HG02870 (cell line): ENCODE results near the gene JAKMIP2.
A peak's percentile ranks its signal among the peaks of the same experiment; 100 is the strongest.
"Not testable (repeated sequence)": the region's sequence is repeated elsewhere in the genome, so short reads cannot be mapped to it uniquely, and the experiment has no call there.

Experiments
- ATAC-seq: cut with Tn5 transposase; IDR thresholded peaks from one replicate; pipeline ENCODE4 v1.9.1; 2021; ENCODE audit warnings: mild to moderate bottlenecking, moderate library complexity; ENCODE audit not compliant: unreplicated experiment

Gene JAKMIP2

GRCh38 chr5:147564124-147564486 is 218.4 kb downstream of the JAKMIP2 start:
- no peak for ATAC-seq

DNA sequence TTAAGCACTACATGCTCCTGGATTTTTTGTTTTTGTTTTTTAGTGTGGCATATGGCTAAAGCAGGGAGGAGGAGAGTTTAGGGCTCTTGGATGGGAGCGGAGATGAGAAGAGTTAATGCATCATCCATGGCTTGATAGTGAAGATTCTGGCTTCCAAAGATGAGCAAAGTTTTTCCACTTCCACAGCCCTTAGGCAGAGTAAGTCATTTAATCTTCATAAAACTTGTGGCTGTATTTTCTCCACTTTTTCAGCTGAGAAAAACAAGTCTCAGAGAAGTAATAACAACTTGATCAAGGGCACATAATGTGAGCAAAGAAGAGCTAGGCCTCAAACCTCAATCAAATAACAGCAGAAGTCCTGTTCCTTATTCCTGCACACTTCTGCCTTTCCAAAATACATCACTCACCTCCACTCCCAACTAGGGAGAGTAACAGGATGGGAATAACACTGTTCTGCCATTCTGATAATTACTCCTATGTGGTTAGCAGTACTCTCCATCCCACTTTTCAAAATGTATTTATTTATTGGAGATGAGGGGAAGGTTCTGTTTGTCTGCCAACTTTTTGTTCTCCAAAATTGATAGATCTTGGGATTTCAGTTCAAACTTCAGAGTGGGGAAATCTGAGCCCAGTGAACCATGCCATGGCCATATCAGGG is 218.9 kb downstream of the JAKMIP2 start:
- ATAC-seq, result no peak

DNA sequence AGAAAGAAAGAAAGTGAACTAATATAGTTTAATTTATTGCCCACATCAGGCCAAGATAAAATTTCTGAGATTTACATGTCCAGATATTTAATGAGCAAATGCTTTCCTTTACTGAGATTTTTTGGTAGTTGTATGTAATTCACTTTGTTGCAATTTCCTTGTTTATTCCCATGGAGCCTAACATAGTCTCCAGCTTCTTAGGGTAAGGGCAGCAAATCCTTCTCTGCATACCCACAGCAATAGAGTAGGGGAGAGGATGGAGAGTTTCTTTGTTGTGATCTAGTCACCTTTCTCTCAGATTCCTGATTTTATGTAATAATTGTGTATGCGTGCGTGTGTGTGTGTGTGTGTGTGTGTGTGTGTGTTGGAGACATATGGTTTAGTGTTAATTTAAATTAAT is 221.1 kb downstream of the JAKMIP2 start:
- no peak for ATAC-seq

GRCh38 chr5:147560718-147561331 is 221.7 kb downstream of the JAKMIP2 start:
- ATAC-seq, result no peak

GRCh38 chr5:147559749-147560148 is 222.8 kb downstream of the JAKMIP2 start:
- no peak for ATAC-seq

- ATAC-seq, result peak; percentile 73
Observed at GRCh38 chr5:147558826-147559225, 223.7 kb downstream of the JAKMIP2 start.

DNA sequence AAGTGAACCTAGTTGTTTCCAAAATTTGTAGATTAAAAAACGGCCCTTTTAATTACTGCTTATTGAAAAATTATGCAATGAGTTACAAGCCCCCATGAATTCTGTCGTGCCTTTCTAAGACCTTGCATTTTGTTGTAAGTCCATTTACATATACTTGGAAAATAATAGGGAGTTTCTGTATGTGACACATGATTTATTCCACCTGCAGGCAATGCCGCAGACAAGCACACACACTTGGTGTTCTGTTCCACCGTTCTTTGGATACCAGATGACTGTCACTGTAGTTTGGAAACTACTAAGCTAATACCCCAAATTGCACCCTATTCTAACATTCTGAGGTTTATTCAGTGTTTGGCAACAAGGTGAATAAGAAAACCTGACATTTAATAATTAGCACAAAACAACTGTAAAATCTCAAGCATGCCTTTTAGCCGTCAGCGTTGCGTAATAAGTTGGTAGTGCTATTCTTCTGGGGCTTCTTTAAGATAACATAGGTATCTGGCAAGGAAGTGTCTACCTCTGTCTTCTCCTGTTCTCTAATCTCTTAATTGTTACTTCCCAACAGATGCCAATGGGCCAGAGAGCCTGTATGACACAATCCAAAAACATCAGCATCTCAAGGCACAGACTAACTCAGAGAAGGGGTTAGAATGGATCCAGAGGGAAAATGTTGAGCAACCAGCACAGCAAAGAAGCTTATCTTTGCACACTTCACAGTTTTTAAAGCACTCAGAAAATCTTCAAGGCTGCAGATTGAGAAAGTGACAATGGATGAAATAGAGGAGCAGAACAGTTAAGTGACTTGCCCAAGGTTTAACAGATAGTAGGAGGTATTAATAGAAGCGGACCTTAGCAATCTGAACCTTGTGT is 224.4 kb downstream of the JAKMIP2 start:
- ATAC-seq, result no peak

GRCh38 chr5:147555176-147555575 is 227.4 kb downstream of the JAKMIP2 start:
- no peak for ATAC-seq

GRCh38 chr5:147554261-147554817 is 228.2 kb downstream of the JAKMIP2 start:
- no peak for ATAC-seq

GRCh38 chr5:147553817-147554216 is 228.7 kb downstream of the JAKMIP2 start:
- ATAC-seq, result not testable (repeated sequence)

GRCh38 chr5:147552897-147553296 is 229.6 kb downstream of the JAKMIP2 start:
- ATAC-seq, result no peak

- no peak for ATAC-seq
Observed at GRCh38 chr5:147551677-147552076, 230.9 kb downstream of the JAKMIP2 start.

- ATAC-seq, result no peak
Observed at GRCh38 chr5:147547730-147548129, 234.8 kb downstream of the JAKMIP2 start.

- ATAC-seq, result no peak
Observed at GRCh38 chr5:147544556-147544955, 238.0 kb downstream of the JAKMIP2 start.

- ATAC-seq, result no peak
Observed at GRCh38 chr5:147539053-147539452, 243.5 kb downstream of the JAKMIP2 start.

- ATAC-seq, result no peak
Observed at GRCh38 chr5:147538236-147538635, 244.3 kb downstream of the JAKMIP2 start.
